Thoracic aorta (tissue), 2 donors: Measurements from ENCODE around the gene MITF. TPM values are rescaled to one million over a fixed set of nuclear protein-coding genes. Genes with fewer than 3 reads are reported as not detected.

Experiments
- ATAC-seq: fragments of 150-250 bp; one replicate; pipeline ENCODE4 v1.8.0; 2017; ENCODE audit warnings: low read depth; ENCODE audit not compliant: insufficient number of reproducible peaks, low FRiP score
- DNase-seq: peaks from one replicate; pipeline ENCODE4 v3.0.0-alpha.2; 2020; ENCODE audit warnings: low spot score
- H3K27ac ChIP-seq, 2 donors: fragments of 200-600 bp; sonication (generic); 1 replicate in 1 of 2; 2 replicates in 1 of 2; pipeline ENCODE4 v1.5.1; 2016; ENCODE audit warnings: mild to moderate bottlenecking in 2 of 2, moderate library complexity in 2 of 2
- H3K27me3 ChIP-seq: fragments of 200-600 bp; sonication (generic); replicated peaks from 2 replicates; pipeline ENCODE4 v1.6.0; 2016; ENCODE audit warnings: mild to moderate bottlenecking; ENCODE audit not compliant: insufficient read depth
- H3K36me3 ChIP-seq: fragments of 200-600 bp; sonication (generic); one replicate; pipeline ENCODE4 v1.5.1; 2016
- H3K4me1 ChIP-seq, 2 donors: fragments of 200-600 bp; sonication (generic); 1 replicate in 1 of 2; 2 replicates in 1 of 2; pipeline versions ENCODE4 v1.5.1 to v1.6.0; 2016; ENCODE audit warnings: low read depth in 2 of 2, mild to moderate bottlenecking in 1 of 2; ENCODE audit not compliant: control insufficient read depth in 1 of 2
- H3K4me3 ChIP-seq: fragments of 200-600 bp; sonication (generic); 2 replicates; pipeline ENCODE4 v1.5.1; 2016; ENCODE audit warnings: mild to moderate bottlenecking
- H3K9me3 ChIP-seq: fragments of 200-600 bp; sonication (generic); 2 replicates; pipeline ENCODE4 v1.5.1; 2016
- total RNA-seq, 2 donors: library from RNA; depleted of rRNA; stranded (reverse); fragments of >200 nt; gene quantifications; one replicate each; pipeline versions ENCODE4 v1.1.0 to v1.2.3, GENCODE V29; 2016
- TF ChIP-seq, protein P1 (sequence below): fragments of 200-600 bp; sonication (generic); IDR thresholded peaks from one replicate; pipeline ENCODE4 v1.5.1; 2019; ENCODE audit warnings: antibody characterized with exemption

MITF gene, protein sequence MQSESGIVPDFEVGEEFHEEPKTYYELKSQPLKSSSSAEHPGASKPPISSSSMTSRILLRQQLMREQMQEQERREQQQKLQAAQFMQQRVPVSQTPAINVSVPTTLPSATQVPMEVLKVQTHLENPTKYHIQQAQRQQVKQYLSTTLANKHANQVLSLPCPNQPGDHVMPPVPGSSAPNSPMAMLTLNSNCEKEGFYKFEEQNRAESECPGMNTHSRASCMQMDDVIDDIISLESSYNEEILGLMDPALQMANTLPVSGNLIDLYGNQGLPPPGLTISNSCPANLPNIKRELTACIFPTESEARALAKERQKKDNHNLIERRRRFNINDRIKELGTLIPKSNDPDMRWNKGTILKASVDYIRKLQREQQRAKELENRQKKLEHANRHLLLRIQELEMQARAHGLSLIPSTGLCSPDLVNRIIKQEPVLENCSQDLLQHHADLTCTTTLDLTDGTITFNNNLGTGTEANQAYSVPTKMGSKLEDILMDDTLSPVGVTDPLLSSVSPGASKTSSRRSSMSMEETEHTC
- total RNA-seq: 10 to 100 TPM; 12.3 to 12.7 TPM

DNA sequence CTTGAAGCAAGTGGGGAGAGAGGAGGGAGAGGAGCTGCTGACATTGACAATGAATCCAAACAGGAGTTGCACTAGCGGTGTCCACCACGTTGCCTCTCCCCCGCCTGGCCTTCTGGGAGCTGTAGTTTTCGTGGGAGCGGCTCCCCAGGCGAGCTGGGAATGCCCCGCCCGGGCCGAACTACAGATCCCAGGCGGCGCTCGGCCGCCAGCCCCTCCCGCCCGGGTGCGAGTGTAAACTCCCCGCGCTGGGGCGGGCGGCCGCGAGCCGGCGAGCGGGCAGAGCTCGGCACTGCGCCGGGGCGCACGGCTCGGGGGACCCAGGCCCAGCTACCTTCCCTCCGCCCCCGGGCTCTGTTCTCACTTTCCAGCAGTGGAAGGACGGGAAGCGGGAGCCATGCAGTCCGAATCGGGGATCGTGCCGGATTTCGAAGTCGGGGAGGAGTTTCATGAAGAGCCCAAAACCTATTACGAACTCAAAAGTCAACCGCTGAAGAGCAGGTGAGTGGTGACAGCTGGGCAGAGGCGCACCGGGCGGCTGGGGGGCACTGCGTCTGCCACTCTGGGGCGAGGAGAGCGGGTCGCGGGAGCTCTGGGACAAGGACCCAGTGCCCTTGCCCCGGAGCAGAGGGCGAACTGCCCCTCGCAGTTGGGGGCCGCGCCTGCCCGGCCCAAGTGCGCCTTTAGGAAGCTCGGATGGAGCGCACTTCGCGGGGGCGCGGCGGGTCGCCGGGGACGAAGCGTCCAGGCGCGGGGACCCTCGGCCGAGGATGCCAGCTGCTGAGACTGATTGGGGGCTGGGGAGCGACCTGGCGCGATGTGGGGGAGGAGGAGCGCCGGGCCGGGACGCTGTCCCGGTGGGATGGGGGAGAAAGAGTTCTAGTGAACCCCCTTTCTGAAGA, at the start of gene MITF:
MITF (plus strand) TSS at position 261 of the 899 bp plus-strand sequence; CDS start at position 395, 134 bp downstream.
- Histone ChIP-seq H3K27me3 (no peaks in the 10 kb centered on the region), H3K4me1 (peaks cover 3 to 24% of the 10 kb centered on the region in 2 donors)
- ATAC-seq: peak; percentile 83

DNA sequence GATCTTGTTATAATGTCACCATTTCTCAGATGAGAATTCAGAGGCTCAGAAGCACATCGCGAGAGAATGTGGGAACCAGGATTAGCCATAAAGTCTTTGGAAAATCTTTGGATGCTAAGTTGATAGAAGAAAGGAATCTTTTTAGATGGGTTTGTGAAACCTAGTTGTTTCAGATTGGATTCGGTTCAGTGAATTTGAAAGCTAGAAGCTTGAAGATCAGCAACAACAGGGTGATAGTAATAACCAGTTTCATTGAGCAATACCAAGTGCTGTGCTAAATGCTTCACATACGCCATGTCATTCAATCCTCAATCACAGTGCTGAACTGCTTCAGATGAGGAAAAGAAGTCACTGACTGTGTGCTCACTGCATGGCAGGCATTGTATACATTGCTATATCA, 47.4 kb upstream of the MITF start:
- Histone ChIP-seq H3K4me3 (no peak overlapping the region), H3K36me3 (no peaks in the 10 kb centered on the region), H3K4me1 (peaks cover 0 to 10% of the 10 kb centered on the region in 2 donors), H3K27ac (no peak overlapping the region), H3K27me3 (no peaks in the 10 kb centered on the region), H3K9me3 (no peaks in the 10 kb centered on the region)
- TF ChIP-seq, protein P1, sequence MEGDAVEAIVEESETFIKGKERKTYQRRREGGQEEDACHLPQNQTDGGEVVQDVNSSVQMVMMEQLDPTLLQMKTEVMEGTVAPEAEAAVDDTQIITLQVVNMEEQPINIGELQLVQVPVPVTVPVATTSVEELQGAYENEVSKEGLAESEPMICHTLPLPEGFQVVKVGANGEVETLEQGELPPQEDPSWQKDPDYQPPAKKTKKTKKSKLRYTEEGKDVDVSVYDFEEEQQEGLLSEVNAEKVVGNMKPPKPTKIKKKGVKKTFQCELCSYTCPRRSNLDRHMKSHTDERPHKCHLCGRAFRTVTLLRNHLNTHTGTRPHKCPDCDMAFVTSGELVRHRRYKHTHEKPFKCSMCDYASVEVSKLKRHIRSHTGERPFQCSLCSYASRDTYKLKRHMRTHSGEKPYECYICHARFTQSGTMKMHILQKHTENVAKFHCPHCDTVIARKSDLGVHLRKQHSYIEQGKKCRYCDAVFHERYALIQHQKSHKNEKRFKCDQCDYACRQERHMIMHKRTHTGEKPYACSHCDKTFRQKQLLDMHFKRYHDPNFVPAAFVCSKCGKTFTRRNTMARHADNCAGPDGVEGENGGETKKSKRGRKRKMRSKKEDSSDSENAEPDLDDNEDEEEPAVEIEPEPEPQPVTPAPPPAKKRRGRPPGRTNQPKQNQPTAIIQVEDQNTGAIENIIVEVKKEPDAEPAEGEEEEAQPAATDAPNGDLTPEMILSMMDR: no peak
- ATAC-seq (no peak), DNase-seq (no peak)

More for the DNA sequence above, at the start of gene MITF:
- peak; percentile 63 for DNase-seq
- Histone ChIP-seq H3K27ac (peak within 1 kb of the TSS; percentile 54 to 70), H3K4me3 (peak within 1 kb of the TSS; percentile 87), H3K36me3 (no peaks in the 10 kb centered on the region), H3K9me3 (no peaks in the 10 kb centered on the region)
- TF ChIP-seq, protein P1: no peak

DNA sequence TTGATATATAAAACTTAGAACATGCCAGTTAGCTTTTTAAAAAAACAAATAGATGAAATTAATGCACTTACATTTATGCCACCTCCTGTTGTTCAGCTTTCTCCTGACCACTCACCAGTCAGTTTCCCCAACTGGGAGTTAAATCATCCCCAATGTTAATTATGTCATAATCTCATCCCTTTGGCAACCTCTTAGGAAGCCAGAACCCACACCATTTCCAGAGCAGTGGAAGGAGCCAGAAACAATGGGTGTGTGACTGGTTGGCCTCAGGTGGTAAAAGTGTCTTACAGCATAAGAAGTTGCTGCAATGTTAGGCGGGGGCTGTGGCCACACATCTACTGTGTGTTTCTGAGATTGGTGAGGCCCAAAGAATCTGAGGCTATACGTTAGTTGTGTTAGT, 46.5 kb upstream of the MITF start:
- no peaks in the 10 kb centered on the region for H3K27me3 ChIP-seq
- H3K36me3 ChIP-seq: no peaks in the 10 kb centered on the region
- DNase-seq (no peak), ATAC-seq (no peak)
- no peak overlapping the region for H3K27ac ChIP-seq
- TF ChIP-seq, protein P1: no peak
- H3K9me3 ChIP-seq: no peaks in the 10 kb centered on the region
- no peak overlapping the region for H3K4me3 ChIP-seq
- peaks cover 0 to 4% of the 10 kb centered on the region in 2 donors for H3K4me1 ChIP-seq

DNA sequence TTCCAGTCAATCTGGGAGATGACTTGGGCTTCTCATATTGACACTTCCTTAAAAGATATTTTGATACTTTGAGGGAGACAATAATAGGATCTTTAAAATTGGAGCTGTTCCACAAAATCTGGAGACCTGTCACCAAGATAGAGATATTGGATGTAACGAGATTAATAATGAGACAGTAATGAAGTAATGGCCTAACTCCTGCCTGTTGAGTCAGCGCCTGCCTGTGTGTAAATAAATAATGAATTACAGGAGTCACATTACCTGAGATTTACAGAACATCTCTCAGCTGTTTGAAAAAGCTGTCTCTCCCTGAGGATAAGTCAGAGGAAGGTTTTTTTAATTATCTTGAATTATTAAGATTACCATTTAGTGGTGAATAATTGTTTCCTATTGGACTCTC, 43.8 kb upstream of the MITF start:
- H3K27ac ChIP-seq: no peak overlapping the region
- ATAC-seq: no peak
- TF ChIP-seq, protein P1: no peak
- no peaks in the 10 kb centered on the region for H3K9me3 ChIP-seq
- H3K4me3 ChIP-seq: no peak overlapping the region
- H3K36me3 ChIP-seq: no peaks in the 10 kb centered on the region
- H3K4me1 ChIP-seq: peaks cover 0 to 4% of the 10 kb centered on the region in 2 donors
- no peak for DNase-seq
- H3K27me3 ChIP-seq: no peaks in the 10 kb centered on the region

DNA sequence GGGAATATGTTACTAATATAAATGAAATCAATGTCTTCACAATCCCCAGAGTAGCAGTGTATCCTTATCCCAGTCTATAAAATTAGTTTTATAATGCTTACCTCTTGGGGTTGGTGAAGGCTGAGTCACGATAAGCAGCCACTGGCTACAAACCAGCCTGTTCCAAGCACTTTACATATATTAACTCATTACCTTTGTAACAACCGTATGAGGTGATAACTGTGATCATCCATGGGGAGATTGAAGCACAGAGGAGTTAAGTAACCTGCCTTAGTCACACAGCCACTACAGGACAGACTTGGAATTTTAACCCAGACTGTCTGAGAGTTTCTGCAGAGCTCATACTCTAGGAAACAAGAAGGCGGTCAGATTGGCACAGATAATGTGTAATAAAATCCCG, 43.3 kb upstream of the MITF start:
- no peaks in the 10 kb centered on the region for H3K36me3 ChIP-seq
- TF ChIP-seq, protein P1: no peak
- no peaks in the 10 kb centered on the region for H3K27me3 ChIP-seq
- no peak overlapping the region for H3K27ac ChIP-seq
- ATAC-seq (no peak), DNase-seq (no peak)
- peaks cover 4% of the 10 kb centered on the region for H3K9me3 ChIP-seq
- no peak overlapping the region for H3K4me3 ChIP-seq
- H3K4me1 ChIP-seq: peaks cover 0 to 1% of the 10 kb centered on the region in 2 donors
